GM23248 (cell line): Measurements from ENCODE around the gene COP1.

Experiments
- EZH2 ChIP-seq: fragments of 200-600 bp; sonication (generic); IDR thresholded peaks from 2 replicates; pipeline ENCODE4 v1.6.1; 2018; ENCODE audit warnings: antibody characterized with exemption, mild to moderate bottlenecking; ENCODE audit not compliant: insufficient read depth, poor library complexity, severe bottlenecking
- EZH2phosphoT487 ChIP-seq: fragments of 200-600 bp; sonication (generic); IDR thresholded peaks from 2 replicates; pipeline ENCODE4 v1.6.1; 2018; ENCODE audit warnings: antibody characterized with exemption, moderate library complexity, mild to moderate bottlenecking, low read depth; ENCODE audit not compliant: insufficient read depth

GRCh38 chr1:175911138-175911537 is 295.9 kb downstream of the COP1 start:
- TF ChIP-seq EZH2 (no peak), EZH2phosphoT487 (no peak)
